ENCODE measurements around the gene KCTD18.

GRCh38 chr2:200502196-200502595 is 7.7 kb downstream of the KCTD18 start:
- TF ChIP-seq CTCF (IDR thresholded peaks at IDR 0.05) (no peak), POLR2AphosphoS5 (IDR thresholded peaks at IDR 0.05; ENCODE audit: low read depth, low read length) (no peak)
- TF ChIP-seq, protein P1, sequence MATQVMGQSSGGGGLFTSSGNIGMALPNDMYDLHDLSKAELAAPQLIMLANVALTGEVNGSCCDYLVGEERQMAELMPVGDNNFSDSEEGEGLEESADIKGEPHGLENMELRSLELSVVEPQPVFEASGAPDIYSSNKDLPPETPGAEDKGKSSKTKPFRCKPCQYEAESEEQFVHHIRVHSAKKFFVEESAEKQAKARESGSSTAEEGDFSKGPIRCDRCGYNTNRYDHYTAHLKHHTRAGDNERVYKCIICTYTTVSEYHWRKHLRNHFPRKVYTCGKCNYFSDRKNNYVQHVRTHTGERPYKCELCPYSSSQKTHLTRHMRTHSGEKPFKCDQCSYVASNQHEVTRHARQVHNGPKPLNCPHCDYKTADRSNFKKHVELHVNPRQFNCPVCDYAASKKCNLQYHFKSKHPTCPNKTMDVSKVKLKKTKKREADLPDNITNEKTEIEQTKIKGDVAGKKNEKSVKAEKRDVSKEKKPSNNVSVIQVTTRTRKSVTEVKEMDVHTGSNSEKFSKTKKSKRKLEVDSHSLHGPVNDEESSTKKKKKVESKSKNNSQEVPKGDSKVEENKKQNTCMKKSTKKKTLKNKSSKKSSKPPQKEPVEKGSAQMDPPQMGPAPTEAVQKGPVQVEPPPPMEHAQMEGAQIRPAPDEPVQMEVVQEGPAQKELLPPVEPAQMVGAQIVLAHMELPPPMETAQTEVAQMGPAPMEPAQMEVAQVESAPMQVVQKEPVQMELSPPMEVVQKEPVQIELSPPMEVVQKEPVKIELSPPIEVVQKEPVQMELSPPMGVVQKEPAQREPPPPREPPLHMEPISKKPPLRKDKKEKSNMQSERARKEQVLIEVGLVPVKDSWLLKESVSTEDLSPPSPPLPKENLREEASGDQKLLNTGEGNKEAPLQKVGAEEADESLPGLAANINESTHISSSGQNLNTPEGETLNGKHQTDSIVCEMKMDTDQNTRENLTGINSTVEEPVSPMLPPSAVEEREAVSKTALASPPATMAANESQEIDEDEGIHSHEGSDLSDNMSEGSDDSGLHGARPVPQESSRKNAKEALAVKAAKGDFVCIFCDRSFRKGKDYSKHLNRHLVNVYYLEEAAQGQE (IDR thresholded peaks at IDR 0.05; ENCODE audit: insufficient read depth in 1 of 2, low read depth in 2 of 2, low read length in 1 of 2): no peak

All from Panc1 (cell line).